OCI-LY3 (cell line): Measurements from ENCODE around the gene MRNIP.

Source experiments
- H2AFZ ChIP-seq: fragments of 200-600, 300-600 bp; shearing (Covaris generic); 2 replicates; pipeline ENCODE4 v1.6.0; 2014; ENCODE audit warnings: antibody characterized with exemption, low read depth, low read length
- H3K27ac ChIP-seq: fragments of 200-600, 300-600 bp; sonication (generic); 2 replicates; pipeline ENCODE4 v1.5.1; 2014; ENCODE audit warnings: mild to moderate bottlenecking, low read length, moderate library complexity, mixed read lengths
- H3K27me3 ChIP-seq: fragments of 200-600, 300-600 bp; sonication (generic); 2 replicates; pipeline ENCODE4 v1.6.1; 2014; ENCODE audit warnings: low read depth, low read length, mixed read lengths
- H3K36me3 ChIP-seq: fragments of 200-600, 300-600 bp; sonication (generic); replicated peaks from 2 replicates; pipeline ENCODE3; 2014; ENCODE audit warnings: low read depth, low read length, mixed read lengths
- H3K4me1 ChIP-seq: fragments of 300-600, 200-600 bp; sonication (generic); 2 replicates; pipeline ENCODE4 v1.6.1; 2014; ENCODE audit warnings: low read length, mixed read lengths
- H3K4me2 ChIP-seq: fragments of 200-600, 300-600 bp; sonication (generic); 2 replicates; pipeline ENCODE4 v1.6.1; 2014; ENCODE audit warnings: low read length, mixed read lengths
- H3K4me3 ChIP-seq: fragments of 300-600, 200-600 bp; sonication (generic); 2 replicates; pipeline ENCODE4 v1.5.1; 2014; ENCODE audit warnings: antibody characterized with exemption, mild to moderate bottlenecking, low read length, moderate library complexity
- H3K79me2 ChIP-seq: fragments of 300-600, 200-600 bp; shearing (Covaris generic); 2 replicates; pipeline ENCODE4 v1.6.1; 2014; ENCODE audit warnings: mild to moderate bottlenecking, low read length, mixed read lengths
- H3K9ac ChIP-seq: fragments of 300-600, 200-600 bp; shearing (Covaris generic); 2 replicates; pipeline ENCODE4 v1.6.0; 2014; ENCODE audit warnings: mild to moderate bottlenecking, low read length, moderate library complexity
- H3K9me3 ChIP-seq: fragments of 200-600, 300-600 bp; shearing (Covaris generic); 2 replicates; pipeline ENCODE4 v1.6.1; 2014; ENCODE audit warnings: low read length, mixed read lengths; ENCODE audit not compliant: insufficient read depth
- H4K20me1 ChIP-seq: fragments of 200-600, 300-600 bp; sonication (generic); 2 replicates; pipeline ENCODE4 v1.6.1; 2016; ENCODE audit warnings: low read length, mixed read lengths; ENCODE audit not compliant: insufficient read depth
- EZH2phosphoT487 ChIP-seq: fragments of 200-600 bp; shearing (Covaris generic); IDR thresholded peaks from 2 replicates; pipeline ENCODE4 v1.6.1; 2018; ENCODE audit warnings: antibody characterized with exemption, mixed run types, low read depth
- TF ChIP-seq, protein P1 (sequence below): fragments of 200-600, 300-600 bp; sonication (generic); IDR thresholded peaks from 2 replicates; pipeline ENCODE4 v1.5.1; 2014; ENCODE audit warnings: antibody characterized with exemption, low read length, low read depth

Gene MRNIP

DNA sequence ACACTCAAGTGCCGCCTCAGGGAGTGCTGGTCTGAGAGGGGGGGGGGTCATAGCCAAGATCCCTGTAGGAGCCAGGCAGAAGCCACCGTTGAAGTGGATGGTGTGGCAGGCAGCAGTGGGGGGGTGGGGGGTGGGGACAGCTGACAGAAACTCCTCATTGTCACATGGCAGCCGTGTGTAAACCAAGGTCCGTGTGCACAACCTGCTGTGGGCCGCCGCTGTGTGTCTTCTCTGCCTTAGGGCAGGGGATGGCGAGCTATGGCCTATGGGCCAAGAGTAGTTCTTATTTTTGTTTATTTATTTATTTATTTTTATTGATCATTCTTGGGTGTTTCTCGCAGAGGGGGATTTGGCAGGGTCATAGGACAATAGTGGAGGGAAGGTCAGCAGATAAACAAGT is 24.5 kb downstream of the MRNIP start:
- H3K27ac ChIP-seq = no peak overlapping the region
- no peak overlapping the region for H3K4me2 ChIP-seq
- H3K9me3 ChIP-seq = no peaks in the 10 kb centered on the region
- peaks cover 16% of the 10 kb centered on the region; the same call in 1 of the 2 replicates for H3K79me2 ChIP-seq
- H2AFZ ChIP-seq = no peak overlapping the region
- H3K36me3 ChIP-seq = peaks cover 68% of the 10 kb centered on the region
- TF ChIP-seq, protein P1, sequence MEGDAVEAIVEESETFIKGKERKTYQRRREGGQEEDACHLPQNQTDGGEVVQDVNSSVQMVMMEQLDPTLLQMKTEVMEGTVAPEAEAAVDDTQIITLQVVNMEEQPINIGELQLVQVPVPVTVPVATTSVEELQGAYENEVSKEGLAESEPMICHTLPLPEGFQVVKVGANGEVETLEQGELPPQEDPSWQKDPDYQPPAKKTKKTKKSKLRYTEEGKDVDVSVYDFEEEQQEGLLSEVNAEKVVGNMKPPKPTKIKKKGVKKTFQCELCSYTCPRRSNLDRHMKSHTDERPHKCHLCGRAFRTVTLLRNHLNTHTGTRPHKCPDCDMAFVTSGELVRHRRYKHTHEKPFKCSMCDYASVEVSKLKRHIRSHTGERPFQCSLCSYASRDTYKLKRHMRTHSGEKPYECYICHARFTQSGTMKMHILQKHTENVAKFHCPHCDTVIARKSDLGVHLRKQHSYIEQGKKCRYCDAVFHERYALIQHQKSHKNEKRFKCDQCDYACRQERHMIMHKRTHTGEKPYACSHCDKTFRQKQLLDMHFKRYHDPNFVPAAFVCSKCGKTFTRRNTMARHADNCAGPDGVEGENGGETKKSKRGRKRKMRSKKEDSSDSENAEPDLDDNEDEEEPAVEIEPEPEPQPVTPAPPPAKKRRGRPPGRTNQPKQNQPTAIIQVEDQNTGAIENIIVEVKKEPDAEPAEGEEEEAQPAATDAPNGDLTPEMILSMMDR = no peak
- TF ChIP-seq EZH2phosphoT487 = no peak
- peaks cover 24% of the 10 kb centered on the region; the same call in 1 of the 2 replicates for H4K20me1 ChIP-seq
- H3K4me1 ChIP-seq = no peaks in the 10 kb centered on the region
- no peak overlapping the region for H3K4me3 ChIP-seq
- H3K27me3 ChIP-seq = no peaks in the 10 kb centered on the region
- H3K9ac ChIP-seq = no peak overlapping the region

DNA sequence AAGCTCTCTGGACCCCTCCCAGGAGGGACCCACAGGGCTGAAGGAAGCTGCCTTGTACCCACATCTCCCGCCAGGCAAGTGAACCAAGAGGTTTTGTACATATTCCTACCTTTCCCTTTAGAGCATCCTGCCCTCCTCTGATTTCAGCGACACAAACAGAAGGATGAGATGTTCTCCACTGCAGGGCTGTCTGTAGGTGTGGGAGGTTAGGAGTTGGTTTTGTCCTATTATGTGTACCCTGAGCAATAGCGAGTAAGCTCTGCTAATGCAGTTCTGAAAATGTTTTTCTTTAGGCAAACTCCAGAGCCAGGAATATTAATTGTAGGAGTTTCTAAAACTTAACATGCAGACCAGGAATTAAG is 24.9 kb downstream of the MRNIP start:
- Histone ChIP-seq H3K36me3 (peaks cover 72% of the 10 kb centered on the region), H3K9ac (no peak overlapping the region), H3K27me3 (no peaks in the 10 kb centered on the region), H3K4me2 (no peak overlapping the region), H3K9me3 (no peaks in the 10 kb centered on the region), H3K4me3 (no peak overlapping the region), H4K20me1 (peaks cover 29% of the 10 kb centered on the region), H3K79me2 (peaks cover 20% of the 10 kb centered on the region; the same call in 1 of the 2 replicates), H3K27ac (no peak overlapping the region), H3K4me1 (no peaks in the 10 kb centered on the region), H2AFZ (no peak overlapping the region)
- no peak for TF ChIP-seq EZH2phosphoT487
- TF ChIP-seq, protein P1 = no peak

DNA sequence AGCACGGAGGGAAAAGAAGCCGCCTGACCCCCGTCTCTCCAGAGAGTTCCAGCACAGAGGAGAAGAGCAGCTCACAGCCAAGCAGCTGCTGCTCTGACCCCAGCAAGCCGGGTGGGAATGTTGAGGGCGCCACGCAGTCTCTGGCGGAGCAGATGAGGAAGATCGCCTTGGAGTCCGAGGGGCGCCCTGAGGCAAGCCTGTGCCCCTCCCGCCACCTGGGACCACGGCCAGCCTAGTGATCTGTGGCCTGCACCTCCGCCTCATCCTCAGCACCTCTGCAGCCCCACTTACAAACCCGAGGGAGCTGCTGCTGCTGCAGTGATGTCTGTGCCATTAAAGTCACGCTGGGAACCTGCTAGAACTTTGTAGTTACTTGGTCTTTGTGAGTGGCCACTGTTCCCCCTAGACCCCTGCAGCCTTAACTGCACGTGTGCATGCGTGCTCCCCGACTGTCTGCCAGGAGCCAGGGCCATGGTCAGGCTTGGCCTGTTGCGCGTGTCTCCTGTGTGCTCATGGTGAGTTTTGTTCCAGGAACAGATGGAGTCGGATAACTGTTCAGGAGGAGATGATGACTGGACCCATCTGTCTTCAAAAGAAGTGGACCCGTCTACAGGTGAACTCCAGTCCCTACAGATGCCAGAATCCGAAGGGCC is 25.4 kb downstream of the MRNIP start:
- no peaks in the 10 kb centered on the region for H3K27me3 ChIP-seq
- H3K79me2 ChIP-seq = peaks cover 20% of the 10 kb centered on the region; the same call in 1 of the 2 replicates
- H3K4me3 ChIP-seq = no peak overlapping the region
- no peak overlapping the region for H3K9ac ChIP-seq
- TF ChIP-seq, protein P1 = no peak
- H2AFZ ChIP-seq = no peak overlapping the region
- H3K4me2 ChIP-seq = no peak overlapping the region
- H3K9me3 ChIP-seq = no peaks in the 10 kb centered on the region
- H4K20me1 ChIP-seq = peaks cover 30% of the 10 kb centered on the region
- no peak overlapping the region for H3K27ac ChIP-seq
- H3K4me1 ChIP-seq = no peaks in the 10 kb centered on the region
- peaks cover 73% of the 10 kb centered on the region for H3K36me3 ChIP-seq

DNA sequence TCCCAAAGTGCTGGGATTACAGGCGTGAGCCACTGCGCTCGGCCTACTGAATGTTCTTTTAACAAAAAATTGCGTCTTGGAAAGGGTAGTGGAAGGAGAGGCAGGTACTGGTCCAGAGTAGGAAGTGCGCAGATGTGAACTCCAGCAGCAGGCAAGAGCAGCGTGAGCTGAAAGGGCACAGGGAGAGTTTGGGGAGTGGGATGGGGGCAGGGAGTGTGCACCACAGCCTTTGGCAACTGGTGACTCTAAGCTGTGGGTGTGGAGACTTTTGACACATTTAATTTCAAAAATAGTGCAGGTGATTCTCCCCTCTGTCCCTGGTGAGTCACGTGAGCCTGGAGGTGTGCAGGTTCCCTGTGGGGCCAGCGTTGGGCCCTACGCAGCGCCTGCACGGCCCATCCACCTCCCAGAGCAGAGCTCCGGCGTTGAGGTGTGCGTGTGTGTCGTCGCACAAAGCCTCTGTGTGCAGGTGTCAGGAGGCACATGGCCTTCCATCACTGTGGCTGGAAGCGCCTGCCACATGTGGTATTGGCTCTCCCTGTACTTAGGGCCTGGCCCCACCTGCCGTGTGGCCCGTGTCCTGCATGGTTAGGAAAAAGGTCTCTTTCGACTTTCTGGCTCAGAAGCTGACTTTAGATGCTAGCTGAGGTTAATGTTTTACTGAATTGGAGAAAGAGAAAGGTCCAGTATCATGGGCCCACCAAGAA is 26.4 kb downstream of the MRNIP start:
- Histone ChIP-seq H3K4me2 (no peak overlapping the region), H3K9me3 (no peaks in the 10 kb centered on the region), H4K20me1 (peaks cover 25% of the 10 kb centered on the region), H3K79me2 (peaks cover 20% of the 10 kb centered on the region; the same call in 1 of the 2 replicates), H3K27ac (no peak overlapping the region), H3K27me3 (no peaks in the 10 kb centered on the region), H3K4me1 (no peaks in the 10 kb centered on the region), H3K36me3 (peaks cover 70% of the 10 kb centered on the region), H3K9ac (no peak overlapping the region), H2AFZ (no peak overlapping the region), H3K4me3 (no peak overlapping the region)
- TF ChIP-seq, protein P1 = no peak
- no peak for TF ChIP-seq EZH2phosphoT487
